Spleen (tissue), 7 donors: Measurements from ENCODE around the gene TRMT1.

ENCODE experiments used
- POLR2A ChIP-seq, 3 donors: fragments of 450-650 bp; IDR thresholded peaks; one replicate each; pipeline ENCODE4 v1.5.1; 2017; ENCODE audit warnings: antibody characterized with exemption in 3 of 3, mild to moderate bottlenecking in 1 of 3
- TF ChIP-seq, protein P1 (sequence below), 11 experiments: fragments of 200-600 bp in 7 of 11; fragments of 450-650 bp in 4 of 11; sonication (generic) in 4 of 11; IDR thresholded peaks in 8 of 11; conservative IDR thresholded peaks in 3 of 11; 1 replicate in 7 of 11; 2 replicates in 4 of 11; pipeline versions ENCODE4 v1.4.0 to v1.8.0; 2016 to 2021; ENCODE audit warnings: antibody characterized with exemption in 11 of 11, inconsistent platforms in 4 of 11, mild to moderate bottlenecking in 1 of 11
- donor health status: DM: no; HTN: no; CAD: no; lungs with moderate emphysema.
- donor health status: DM: no; HTN: no; CAD: no.
- donor health status: DM: no; HTN: no; CAD: no.

DNA sequence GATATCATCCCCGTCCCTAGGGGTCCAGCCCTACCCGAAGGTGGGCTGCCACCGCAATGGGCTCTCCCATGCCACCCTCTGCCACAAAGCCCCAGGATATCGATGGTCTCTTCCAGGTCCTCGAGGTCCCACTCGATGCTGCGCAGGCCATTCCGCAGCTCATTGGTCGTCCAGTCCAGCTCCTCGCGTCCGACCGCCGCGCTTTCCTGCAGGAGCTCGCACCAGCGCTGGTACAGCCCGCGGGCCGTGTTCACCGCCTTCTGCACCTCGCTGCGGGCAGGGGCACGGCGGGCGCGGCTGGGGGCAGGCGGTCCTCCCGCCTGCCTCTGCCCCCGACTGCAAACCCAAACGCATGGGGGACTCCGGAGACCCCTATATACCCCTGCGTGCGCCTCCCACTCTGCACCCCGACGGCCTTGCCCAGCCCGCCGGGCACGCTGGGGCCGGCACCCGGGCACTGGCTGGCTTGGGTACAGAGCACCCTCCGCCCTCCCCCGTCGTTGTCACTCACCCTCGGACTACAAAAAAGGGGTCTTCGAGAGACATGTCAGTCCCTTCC, 33.2 kb upstream of the TRMT1 start:
- TF ChIP-seq, protein P1, sequence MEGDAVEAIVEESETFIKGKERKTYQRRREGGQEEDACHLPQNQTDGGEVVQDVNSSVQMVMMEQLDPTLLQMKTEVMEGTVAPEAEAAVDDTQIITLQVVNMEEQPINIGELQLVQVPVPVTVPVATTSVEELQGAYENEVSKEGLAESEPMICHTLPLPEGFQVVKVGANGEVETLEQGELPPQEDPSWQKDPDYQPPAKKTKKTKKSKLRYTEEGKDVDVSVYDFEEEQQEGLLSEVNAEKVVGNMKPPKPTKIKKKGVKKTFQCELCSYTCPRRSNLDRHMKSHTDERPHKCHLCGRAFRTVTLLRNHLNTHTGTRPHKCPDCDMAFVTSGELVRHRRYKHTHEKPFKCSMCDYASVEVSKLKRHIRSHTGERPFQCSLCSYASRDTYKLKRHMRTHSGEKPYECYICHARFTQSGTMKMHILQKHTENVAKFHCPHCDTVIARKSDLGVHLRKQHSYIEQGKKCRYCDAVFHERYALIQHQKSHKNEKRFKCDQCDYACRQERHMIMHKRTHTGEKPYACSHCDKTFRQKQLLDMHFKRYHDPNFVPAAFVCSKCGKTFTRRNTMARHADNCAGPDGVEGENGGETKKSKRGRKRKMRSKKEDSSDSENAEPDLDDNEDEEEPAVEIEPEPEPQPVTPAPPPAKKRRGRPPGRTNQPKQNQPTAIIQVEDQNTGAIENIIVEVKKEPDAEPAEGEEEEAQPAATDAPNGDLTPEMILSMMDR (IDR thresholded peaks at IDR 0.05 in 8 of 11, conservative IDR thresholded peaks at IDR 0.05 in 3 of 11), result no peak
- TF ChIP-seq POLR2A (IDR thresholded peaks at IDR 0.05), result no peak
